ENCODE data around the gene MYBPC3.

MYBPC3 gene

DNA sequence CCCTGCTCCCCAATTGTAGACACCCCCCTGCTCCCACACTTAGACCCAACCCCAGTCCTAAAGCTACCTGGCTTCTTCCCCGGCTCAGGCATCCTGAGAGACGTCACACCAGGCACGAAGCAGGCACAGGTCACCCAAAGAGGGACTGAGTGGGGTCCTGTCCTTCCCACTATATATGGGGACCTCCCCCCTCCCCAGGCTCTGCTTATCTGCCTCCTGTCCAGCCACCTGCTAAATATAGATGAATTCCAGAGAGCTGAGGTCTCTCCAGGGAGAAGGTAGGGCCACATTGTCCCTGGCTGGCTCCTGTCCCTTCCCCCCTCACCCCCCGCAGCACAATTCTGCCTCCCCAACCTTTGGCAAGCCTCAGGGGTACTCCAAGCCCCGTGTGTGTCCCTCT, at the start of gene MYBPC3:
TSS of gene MYBPC3 (minus strand) at position 147 of the 400 bp plus-strand sequence. CDS start at position 92, 55 bp downstream.
- no peak for DNase-seq

DNA sequence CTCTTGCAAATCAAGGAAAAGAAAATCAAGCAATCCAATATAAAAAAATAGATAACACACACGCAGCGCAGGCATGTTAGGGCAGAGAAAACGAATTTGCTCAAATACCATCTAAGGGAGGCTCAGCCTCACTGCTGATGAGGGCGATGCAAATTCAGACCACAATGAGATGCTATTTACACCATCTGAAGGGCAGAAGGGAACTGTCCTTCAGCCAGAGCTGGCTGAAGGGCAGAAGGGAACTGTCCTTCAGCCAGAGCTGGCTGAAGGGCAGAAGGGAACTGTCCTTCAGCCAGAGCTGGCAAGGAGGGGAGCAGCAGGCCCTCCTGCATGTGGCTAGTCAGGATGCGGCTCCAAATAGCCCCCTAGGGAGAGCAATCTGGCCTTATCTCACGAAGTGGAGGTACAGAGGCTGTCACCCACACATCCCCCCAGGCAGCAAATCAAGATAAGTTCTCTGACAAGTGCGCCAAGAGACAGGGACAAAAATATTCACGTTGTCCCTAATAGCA, 48.3 kb upstream of the MYBPC3 start:
- peak in 2 of 3 donors; percentile 23 to 25 for DNase-seq

DNA sequence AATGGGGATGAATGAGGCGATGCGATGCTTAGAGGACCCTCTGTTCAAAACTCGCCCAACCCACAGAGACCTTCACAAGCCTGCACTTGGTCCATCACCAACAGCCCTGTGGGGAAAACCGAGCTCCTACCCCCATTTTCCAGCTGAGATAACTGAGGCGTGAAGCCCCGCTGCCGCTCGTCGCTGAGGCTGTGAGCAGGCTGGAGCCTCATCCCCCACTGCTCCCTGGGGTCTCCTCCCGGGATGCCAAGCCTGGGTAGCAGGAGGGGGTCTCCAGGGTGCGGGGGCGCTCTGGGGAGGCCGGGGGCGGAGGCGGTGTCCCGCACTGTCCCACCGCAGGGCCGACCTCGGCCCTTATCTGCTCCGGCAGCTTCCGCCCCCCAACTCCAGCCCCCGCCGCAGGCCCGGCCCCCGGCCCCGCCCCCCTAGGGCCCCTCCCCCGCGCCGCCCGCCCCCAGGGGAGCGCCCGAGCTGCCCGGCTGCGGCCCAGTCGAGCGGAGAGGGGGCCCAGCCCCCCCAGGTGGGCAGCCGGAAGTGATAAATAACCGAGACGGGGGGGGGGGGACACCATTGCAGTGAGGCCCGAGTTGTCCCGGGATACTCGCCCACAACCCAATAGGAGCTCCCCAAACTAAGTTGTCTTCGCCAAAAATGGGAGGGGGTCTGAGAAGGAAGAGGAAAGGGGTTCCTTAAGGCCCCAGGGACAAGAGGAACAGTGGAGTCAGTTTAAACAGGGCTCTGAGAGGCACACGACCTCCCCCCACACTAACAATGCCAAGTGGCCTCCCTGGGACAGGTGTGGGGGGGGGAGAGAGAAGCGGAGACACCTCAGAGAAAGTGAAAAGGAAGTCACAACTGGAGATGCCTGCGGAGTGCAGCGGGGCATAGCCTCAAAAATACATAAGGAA, 47.6 kb upstream of the MYBPC3 start:
- peak in 1 of 3 donors; percentile 17 for DNase-seq

DNA sequence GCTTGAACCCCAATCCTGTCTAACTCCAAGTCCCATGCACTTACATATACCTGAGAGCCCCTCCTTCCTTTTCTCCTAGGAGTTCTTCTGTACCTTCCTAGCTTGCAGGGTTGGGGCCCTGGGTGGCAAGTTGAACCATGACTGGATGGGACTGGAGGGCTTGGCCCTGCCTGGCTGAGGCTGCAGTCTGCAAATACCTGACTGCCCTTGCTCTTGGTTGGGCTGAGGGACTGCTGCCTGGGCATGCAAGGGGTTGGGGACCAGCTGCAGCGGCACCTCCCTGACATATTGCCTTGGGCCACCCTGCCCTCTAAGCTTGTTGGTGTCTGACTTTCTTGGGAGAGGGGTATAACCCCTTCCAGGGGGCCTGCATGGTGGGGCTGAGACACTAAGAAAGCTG, 46.0 kb upstream of the MYBPC3 start:
- peak in 1 of 3 donors; percentile 7 for DNase-seq

DNA sequence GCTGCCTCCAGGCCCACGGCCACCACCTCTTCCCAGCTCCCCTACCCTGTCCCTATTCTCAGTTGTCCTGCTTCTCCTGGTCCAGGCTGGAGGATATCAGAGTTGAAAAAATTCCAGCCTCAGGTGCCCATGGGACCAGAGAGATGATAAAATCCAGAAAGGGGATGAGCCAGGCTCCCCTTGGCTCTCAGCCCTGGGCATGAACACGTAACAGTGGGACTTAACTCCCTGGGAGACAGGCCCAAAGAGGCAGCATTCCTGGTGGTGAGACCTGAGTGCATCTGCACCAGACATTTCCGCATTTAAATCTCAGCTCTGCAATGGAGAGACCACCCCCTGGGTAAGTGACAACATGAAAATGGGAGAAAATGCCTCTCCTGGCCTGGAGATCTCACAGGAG, 45.5 kb upstream of the MYBPC3 start:
- peak in 1 of 3 donors; percentile 12 for DNase-seq

DNA sequence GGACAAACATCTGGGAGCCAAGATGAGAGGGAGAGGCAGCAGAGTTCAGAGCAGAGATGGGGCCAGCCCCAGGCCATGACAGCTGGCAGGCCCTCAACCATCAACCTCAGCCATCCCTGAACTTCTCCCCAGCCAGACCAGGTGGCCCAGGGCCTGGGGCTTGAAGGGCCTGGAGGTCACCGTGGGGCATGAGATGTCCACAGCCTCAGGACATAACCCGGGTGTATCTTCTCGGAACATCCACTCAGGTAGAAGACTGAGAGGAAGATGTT, 43.5 kb upstream of the MYBPC3 start:
- no peak for DNase-seq

DNA sequence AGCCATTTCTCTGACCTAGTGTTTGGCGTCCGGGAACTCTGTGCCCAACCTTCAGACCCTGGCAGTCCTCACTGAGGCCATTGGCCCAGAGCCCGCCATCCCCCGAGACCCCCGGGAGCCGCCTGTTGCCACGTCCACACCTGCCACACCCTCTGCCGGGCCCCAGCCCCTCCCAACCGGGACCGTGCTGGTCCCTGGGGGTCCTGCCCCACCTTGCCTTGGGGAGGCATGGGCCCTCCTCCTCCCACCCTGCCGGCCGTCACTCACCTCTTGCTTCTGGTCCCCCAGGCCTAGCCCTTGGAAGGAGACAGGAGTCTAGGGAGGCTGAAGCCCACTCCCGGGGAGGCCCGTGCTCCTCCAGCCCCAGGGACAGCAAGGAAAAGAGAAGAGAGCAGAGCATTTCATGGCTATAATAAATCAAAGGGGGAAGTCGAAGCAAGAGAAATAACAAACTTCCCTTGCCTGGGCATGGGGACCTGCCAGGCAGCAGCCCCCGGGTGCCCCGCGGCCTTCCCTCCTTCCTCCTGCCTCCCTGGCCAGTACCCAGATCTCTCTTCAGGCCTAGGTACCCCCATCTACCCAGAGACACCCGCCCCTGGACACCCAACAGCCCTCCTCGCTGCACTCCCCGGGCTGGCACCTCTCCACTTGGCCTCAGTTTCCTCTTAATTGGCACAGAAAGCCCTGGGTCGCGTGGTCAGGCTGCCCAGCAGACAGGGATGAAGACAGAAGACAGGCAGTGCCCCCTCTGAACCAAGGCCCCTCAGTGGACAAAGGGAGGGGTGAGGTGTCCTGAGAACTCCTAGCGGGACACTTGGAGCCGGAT, 42.9 kb upstream of the MYBPC3 start:
- peak in 2 of 3 donors; percentile 28 to 48 for DNase-seq

DNA sequence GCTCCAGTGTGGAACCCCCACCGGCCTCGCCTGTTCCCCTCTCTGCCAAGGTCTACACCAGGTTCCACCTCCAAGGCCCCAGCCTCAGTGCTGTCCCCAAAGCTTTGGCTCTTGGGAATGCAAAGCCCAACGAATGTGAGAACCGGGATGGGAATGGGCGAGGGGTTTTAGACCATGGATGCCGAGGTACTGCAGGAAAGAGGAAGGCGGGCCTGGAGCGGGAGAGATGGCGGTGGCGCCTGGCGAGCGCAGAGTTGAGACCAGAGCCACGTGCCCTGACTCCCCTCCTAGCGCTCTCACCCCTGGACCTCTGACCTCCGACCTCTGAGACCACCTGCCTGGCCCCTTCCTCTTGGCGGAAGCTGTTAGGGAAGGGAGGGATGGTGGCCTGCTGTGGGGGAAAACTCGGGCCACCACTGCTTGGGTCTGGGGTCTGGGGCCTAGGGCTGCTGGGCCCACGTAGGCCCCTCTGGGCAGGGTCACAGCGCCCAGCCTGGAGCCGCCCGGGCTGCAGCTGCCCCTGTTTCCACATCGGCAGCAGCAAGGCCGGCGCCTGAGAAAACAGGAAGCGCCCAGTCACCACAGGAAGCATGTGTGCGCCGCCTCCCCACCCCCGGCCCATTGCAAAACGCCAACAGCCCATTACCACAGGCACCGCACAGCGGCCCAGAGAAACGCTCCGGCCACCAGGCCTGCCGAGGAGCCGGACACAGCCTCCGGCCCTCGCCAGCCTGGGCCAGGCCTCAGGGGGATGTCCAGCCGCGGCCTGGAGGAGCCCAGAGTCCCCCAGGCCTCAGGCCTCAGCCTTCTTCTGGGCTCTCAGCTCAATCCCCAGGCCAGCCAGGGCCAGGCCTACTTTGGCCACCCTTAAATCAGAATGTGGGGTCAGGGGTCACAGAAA, 42.1 kb upstream of the MYBPC3 start:
- peak; percentile 94 to 95 (median 94) for DNase-seq

DNA sequence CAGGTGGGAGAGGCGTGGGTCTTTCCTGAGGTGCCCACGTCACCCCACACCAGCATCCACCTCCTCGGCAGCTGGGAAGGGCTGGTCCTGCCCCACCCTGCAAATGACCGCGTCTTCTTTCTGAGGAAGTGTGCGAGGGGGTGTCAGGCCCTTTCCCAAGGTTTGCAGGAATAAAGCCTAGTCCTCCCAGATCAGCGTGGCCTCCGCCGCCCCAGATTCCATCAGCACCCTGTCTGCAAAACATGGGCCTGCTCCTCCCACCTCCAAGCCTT, 41.5 kb upstream of the MYBPC3 start:
- DNase-seq: peak in 2 of 3 donors; percentile 44 to 67

DNA sequence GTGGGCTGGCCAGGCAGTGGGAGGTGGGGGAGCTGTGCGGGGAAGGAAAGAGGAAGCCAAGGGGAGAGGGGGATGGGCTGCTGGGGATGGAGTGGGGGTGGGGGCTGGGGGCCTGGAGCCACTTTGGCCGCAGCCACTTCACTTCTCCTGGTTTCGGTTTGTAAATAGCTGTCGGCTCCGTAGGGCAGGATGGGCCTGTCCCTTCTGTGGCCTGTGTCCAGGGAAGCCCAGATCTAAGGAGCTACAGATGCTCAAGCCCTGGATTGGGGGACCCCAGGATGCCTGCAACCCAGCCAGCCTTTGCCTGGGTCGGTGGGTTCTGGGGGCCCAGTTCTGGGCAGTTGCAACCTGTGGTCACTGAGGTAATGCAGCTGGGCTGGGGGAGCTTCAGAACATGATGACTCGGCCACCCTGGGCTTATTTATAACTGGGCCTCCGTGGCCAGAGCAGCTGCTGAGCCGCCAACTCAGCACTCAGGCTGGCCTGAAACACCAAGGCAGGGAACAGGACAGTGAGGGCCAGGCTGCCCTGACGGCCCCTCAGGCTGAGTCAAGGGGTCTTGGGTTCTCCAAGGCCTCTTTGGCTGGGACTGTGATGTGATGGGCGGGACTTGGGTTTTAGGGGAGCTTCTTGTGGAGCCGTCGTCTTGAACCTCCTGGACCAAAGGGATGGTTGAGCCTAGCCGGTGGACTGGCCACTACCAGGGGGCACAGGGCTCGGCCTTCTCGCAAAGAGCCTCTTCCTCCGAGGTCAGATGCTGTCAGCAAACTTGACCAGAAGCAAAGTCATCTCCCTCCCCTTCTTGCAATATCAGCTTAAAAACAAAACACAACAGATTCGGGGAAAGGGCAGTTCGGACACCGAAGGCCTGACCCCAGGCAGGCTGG, 40.9 kb upstream of the MYBPC3 start:
- peak; percentile 65 to 74 (median 72) for DNase-seq

DNA sequence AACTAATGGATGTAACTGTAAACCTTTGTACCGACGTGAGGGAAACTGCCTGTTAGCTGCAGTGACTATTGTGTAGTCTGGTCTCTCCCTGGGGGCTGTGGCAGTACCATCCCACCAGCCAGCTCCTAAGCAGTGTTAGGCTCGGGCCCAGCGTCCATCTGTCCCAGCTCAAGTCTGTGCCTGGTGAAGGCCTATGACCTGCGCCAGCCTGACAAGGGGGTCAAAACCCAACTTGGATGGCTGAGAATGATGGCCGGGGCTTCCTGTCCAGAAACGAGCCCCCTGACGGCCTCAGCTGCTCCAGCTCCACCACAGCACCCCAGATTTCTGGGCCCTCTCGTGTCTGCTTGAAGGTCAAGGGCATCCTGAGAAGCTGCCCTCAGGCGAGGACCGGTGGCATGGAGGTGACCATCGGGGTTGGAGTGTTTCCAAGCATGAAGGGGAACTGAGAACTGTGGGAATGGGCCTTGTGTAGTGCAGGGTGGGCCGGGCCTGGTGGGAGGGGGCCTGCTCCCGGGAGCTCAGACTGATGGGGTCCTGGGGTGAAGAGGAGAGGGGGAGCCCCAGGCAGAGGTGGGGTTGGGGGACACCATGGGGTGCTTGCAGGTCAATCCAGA, 40.2 kb upstream of the MYBPC3 start:
- peak in 2 of 3 donors; percentile 12 to 15 for DNase-seq

DNA sequence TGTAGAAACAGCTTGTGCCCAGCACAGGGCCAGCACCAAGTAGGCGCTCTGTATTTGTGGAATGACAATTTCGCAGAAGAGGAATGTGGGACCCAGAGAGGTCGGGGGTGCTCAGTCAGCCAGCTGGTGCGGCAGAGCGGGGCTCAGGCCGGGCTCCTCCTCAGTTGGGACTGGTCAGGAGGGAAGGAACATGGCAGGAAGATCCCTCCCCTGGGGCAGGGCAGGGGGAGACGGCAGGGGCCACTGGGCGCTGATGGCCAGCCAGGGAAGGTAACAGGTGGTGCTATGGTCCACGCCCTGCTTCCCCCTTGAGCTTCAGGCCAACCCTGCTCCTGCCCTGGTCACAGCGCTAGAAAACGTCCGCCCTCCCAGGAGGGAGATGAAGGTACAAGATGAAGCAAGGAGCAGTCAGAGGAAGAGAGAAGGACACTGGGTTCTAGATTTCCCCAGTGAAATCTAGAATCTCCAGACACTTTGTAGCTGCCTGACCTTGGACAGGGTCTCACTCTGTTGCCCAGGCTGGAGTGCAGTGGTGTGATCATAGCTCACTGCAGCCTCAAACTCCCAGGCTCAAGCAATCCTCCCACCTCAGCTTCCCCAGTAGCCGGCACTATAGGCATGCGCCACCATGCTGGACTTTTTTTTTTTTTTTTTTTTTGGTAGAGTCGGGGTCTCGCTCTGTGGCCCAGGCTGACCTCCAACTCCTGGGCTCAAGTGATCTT, 39.4 kb upstream of the MYBPC3 start:
- DNase-seq: peak in 2 of 3 donors; percentile 21 to 31

DNA sequence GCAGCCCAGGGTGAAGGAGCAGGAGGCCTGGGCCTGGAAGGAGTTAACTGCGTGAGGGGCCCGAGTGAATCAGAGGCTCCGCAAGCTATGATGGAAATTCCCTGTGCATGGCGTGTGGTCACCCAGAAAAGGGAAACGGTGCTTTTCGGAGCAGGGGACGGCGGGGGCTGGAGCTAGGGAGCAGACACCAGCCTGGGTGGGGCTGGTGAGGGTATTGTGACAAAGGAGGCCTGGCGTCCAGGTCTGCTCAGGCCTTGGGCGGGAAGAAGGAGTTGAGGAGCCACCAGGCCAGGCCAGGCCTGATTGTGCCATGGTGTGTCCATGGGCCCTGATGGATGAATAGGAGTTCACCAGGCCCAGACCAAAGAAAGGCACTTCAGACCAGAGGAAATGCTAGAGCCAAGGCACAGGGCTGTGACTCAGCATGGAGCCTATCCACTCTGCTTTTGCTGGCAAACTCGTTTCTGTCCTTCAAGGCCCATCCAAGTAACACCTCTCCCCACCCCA, 38.6 kb upstream of the MYBPC3 start:
- DNase-seq: peak; percentile 96 to 97 (median 96)

DNA sequence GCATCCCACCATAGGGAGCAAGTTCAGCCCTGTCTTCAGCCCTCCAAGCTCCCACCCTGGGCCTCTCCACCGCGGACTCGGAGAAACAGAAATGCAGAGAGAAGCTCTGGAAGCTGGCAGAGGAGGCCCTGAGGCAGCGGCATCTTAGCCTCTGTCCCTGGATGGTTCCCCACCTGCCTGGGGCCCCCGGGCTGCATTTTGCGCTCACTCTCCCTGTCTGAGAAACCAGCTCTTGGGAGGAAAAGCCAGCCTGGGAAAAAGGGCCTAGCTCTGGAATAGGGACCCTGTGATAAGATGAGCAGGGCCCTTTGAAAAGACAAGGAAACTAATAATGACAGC, 37.9 kb upstream of the MYBPC3 start:
- no peak for DNase-seq

DNA sequence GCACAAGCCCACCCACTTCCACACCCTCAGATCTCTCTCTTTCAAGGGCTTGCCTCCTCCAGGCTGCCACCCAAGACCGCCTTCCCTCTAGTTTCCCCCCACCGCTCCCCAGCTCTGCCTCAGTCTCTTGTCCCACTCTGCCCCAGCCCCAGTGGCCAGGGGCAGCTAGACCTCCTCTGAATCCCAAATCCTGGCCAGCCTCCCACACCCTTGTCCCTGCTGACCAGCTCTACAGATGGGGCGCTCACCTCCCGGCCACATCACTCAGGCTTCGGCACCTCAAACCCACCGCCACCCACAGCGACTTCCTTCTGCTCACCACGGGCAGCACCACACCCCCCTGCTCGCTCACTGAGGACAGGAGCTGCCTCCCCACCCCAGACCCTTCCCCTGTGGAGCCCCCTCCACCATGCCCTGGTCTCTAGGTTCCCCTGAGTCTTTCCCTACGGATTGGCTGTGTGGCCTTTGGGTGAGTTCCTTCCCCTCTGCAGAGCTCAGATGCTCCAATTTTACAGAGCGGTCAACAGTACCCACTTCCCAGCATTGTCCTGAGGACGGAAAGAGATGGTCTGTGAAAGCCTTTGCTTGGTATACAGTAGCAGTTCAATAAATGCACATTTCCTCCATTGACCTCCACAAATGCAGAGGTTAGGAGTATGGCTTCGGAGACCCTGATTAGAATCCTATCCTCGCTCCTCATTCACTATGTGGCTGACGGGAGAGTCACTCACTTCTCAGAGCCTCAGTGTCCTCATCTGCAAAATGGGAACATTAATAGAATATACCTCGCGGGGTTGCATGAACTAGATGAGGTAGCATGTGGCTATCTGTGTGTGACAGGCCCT, 37.3 kb upstream of the MYBPC3 start:
- peak in 2 of 3 donors; percentile 18 to 44 for DNase-seq

DNA sequence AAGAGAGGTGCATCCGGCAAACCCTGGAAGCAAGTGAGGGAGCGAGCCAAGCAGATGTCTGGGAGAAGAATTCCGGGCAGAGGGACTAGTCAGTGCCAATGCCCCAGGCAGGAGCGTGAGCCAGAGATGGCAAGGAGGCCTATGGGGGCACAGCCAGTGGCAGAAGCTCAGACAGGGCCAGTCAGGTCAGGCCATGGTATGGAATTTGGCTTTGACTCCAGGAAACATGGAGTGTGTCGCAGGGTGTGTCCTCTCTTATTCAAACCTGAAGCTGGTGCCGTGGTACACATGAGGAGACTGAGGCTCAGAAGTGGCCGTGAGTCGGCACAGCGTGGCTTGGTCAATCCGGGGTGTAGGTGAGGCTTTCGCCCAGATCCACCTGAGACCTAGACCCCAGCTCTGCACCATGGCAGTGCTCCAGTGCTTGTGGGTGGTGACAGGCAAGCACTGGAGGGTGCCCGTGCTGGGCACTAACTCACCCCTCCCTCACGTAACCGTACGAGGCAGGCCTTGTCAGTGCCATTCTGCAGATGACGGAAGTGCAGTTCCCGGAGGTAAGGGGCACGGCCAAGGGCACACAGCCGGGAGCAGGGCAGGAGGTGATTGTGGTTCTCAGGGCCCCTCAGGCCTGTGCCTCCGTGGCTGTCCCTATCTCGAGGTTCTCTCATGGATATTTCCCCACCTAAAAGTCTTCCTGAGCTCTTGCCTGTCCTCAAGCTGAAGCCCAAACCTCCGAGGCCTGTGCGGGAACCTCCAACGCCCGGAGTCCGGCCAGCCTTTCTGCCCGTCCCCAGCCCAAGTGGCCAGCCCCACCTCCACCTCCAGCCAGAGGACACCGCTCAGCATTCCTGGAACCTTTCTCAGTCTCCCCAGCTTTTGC, 36.4 kb upstream of the MYBPC3 start:
- DNase-seq: peak in 2 of 3 donors; percentile 14 to 23

DNA sequence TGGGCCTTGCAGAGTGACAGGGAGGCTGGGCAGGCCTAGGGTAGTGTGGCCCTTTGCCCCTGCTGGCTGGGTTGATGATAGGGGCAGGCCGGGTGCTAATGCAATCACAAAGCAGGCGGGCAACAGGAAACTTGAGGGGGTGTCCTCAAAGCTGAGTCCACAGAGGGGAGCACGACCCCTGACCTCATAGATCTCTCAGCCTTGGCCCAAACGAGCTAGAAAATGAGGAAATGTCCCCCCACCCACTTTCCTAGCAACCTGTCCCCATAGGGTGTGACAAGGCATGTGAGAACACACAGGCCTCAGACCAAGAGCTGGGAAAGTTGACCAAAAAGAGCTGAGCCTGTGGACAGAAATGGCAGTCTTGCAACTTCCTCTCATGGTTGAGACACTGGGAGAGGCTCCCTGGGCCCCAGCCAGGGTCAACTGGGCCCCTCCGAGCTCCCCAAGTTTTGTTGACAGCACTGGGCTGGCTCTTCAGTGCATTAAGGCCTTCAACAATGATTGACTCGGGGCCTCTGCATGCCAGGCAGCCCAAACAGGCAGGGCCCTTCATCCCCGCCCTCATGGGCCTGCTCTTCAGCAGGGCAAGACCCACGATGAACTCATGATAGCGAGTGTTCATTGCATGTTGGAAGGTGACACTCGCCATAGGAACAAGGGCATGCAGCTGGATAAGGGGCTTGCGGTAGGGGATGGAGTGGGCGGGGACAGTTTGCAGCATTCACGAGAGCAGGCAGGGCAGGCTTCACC, 35.6 kb upstream of the MYBPC3 start:
- peak; percentile 86 to 91 (median 90) for DNase-seq

DNA sequence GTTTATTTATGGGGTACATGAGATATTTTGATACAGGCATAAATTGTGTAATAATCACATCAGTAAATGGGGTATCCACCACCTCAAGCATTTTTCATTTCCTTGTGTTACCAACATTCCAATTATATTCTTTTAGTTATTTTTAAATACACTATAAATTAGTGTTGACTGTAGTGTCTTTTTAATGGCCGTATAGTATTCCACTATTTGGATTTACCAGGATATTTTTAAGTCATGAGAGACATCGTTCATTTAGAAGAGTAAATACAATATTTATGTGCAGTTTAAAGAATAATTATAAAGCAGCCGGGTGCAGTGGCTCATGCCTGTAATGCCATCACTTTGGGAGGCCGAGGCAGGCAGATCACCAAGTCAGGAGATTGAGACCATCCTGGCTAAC, 32.0 kb upstream of the MYBPC3 start:
- no peak for DNase-seq

All from suppressor macrophage treated with lipopolysaccharide for 1 hour (primary cell).